ENCODE data around the gene SMPD3.

SMPD3 gene

DNA sequence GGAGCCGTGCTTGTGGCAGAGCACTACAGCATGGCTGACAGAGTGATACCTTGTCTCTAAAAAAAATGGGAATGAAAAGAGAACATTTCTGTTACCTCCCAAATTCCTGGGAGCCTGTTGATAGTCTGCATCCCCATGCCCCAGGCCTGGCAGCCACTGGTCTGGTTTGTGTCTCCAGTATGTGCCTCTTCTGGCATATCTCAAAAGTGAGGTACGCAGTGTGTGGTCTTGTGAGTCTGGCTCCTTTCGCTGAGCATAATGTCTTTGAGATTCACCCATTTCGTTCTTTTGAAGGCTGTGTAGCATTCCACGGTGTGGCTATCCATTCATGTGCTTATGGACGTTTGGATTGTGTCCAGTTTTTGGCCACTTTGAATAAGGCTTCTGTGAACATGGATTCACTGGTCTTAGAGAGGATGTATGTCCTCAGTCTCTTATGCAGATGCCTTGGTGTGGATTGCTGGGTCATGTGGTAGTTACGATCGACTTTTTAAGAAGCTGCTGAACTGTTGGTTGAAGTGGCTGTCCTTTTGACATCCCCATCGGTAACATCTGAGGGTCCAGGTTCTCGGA lies 98.4 kb downstream of the SMPD3 start:
- no peak for DNase-seq (ENCODE audit: extremely low read depth, insufficient read length)
- Histone ChIP-seq H3K36me3 (ENCODE audit: control insufficient read depth, insufficient read depth, low read length) (peaks cover 42% of the 10 kb centered on the region), H3K27me3 (replicated peaks; ENCODE audit: control insufficient read depth, insufficient read depth, low read length) (no peaks in the 10 kb centered on the region), H3K4me3 (replicated peaks; ENCODE audit: low read depth, low read length) (no peak overlapping the region)
- TF ChIP-seq CTCF (IDR thresholded peaks at IDR 0.05; ENCODE audit: insufficient read depth, low read length, poor library complexity, severe bottlenecking), result no peak

GRCh38 chr16:68348639-68349445 lies 99.5 kb downstream of the SMPD3 start:
- no peak for TF ChIP-seq CTCF (IDR thresholded peaks at IDR 0.05; ENCODE audit: insufficient read depth, low read length, poor library complexity, severe bottlenecking)
- Histone ChIP-seq H3K27me3 (replicated peaks; ENCODE audit: control insufficient read depth, insufficient read depth, low read length) (no peaks in the 10 kb centered on the region), H3K4me3 (replicated peaks; ENCODE audit: low read depth, low read length) (no peak overlapping the region), H3K36me3 (ENCODE audit: control insufficient read depth, insufficient read depth, low read length) (peaks cover 38% of the 10 kb centered on the region)
- no peak for DNase-seq (ENCODE audit: extremely low read depth, insufficient read length)

- Histone ChIP-seq H3K36me3 (ENCODE audit: control insufficient read depth, insufficient read depth, low read length) (peaks cover 30% of the 10 kb centered on the region), H3K27me3 (replicated peaks; ENCODE audit: control insufficient read depth, insufficient read depth, low read length) (no peaks in the 10 kb centered on the region), H3K4me3 (replicated peaks; ENCODE audit: low read depth, low read length) (no peak overlapping the region)
- TF ChIP-seq CTCF (IDR thresholded peaks at IDR 0.05; ENCODE audit: insufficient read depth, low read length, poor library complexity, severe bottlenecking), result no peak
- no peak for DNase-seq (ENCODE audit: extremely low read depth, insufficient read length)
These were observed 100.7 kb downstream of the SMPD3 start for GRCh38 chr16:68347605-68348004.

DNA sequence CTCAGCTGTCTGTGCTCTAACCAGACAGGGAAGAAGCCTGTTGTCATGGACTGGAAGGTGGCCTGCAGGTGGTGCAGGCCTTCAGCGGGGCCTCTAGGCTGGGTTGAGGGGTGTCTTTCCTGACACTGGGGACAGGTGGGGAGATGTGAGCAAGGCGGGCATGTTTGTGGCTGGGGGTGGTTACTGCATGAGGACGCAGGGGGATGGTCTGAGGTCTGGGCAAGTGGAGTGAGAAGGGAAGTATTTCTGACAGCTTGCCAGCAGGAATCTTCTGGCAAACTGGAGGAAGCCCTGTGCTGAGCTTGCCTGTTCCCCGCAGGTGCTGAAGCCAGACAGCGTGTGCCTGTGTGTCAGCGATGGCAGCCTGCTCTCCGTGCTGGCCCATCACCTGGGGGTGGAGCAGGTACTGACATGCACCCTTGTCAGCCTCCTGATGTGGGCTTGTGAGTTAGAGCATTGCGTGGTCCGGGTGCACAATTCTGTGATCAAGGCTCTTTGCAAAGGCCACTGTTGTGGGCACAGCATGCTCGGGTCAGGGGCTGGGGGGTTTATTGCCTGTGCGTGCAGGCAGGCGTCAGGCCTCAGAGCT lies 101.3 kb downstream of the SMPD3 start:
- DNase-seq (ENCODE audit: extremely low read depth, insufficient read length), result no peak
- Histone ChIP-seq H3K36me3 (ENCODE audit: control insufficient read depth, insufficient read depth, low read length) (peaks cover 28% of the 10 kb centered on the region), H3K27me3 (replicated peaks; ENCODE audit: control insufficient read depth, insufficient read depth, low read length) (no peaks in the 10 kb centered on the region), H3K4me3 (replicated peaks; ENCODE audit: low read depth, low read length) (no peak overlapping the region)
- no peak for TF ChIP-seq CTCF (IDR thresholded peaks at IDR 0.05; ENCODE audit: insufficient read depth, low read length, poor library complexity, severe bottlenecking)

DNA sequence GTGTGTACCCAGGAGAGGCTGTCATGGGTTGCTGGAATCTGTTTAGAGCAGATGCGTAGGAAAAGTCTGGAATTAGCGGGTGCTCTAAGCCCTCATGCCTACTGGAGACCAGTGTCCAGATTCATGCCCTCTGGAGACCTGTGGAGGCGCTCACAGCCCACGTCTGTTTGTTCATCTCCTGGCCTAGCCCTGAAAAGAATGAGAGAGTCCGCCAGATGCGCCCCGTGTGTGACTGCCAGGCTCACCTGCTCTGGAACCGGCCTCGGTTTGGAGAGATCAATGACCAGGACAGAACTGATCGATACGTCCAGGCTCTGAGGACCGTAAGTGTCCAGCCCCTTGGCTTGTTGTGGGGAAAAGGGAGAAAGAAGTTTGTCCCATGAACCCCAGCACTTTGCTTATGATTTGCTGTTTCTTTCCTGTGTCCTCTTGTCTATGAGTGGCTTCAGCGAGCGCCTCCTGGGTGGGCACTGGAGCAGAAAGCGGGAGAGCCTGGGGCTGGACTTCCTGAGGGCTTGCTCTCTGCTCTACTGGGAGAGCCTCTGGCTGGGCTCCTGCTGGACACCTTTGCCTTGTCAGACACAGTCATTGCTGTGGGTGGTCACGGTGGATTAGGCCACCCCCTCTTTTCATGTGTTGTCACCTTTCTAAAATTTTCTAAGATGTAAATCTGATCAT lies 102.2 kb downstream of the SMPD3 start:
- no peak overlapping the region for H3K4me3 ChIP-seq (replicated peaks; ENCODE audit: low read depth, low read length)

More for the DNA sequence above, 102.2 kb downstream of the SMPD3 start:
- DNase-seq (ENCODE audit: extremely low read depth, insufficient read length), result no peak
- no peak for TF ChIP-seq CTCF (IDR thresholded peaks at IDR 0.05; ENCODE audit: insufficient read depth, low read length, poor library complexity, severe bottlenecking)
- Histone ChIP-seq H3K27me3 (replicated peaks; ENCODE audit: control insufficient read depth, insufficient read depth, low read length) (no peaks in the 10 kb centered on the region), H3K36me3 (ENCODE audit: control insufficient read depth, insufficient read depth, low read length) (peaks cover 23% of the 10 kb centered on the region)

Measured in GM06990 (cell line).